Uterus (tissue), 2 donors: ENCODE measurements around the gene VAC14.

Source experiments
- POLR2A ChIP-seq, 2 donors: fragments of 450-650 bp; IDR thresholded peaks; one replicate each; pipeline ENCODE4 v1.6.1; 2016; ENCODE audit warnings: antibody characterized with exemption in 2 of 2, mild to moderate bottlenecking in 1 of 2, moderate library complexity in 1 of 2
- TF ChIP-seq, protein P1 (sequence below), 4 experiments: fragments of 200-600 bp in 2 of 4; fragments of 450-650 bp in 2 of 4; sonication (generic) in 2 of 4; IDR thresholded peaks; one replicate each; pipeline ENCODE4 v1.5.1; 2016 to 2019; ENCODE audit warnings: antibody characterized with exemption in 4 of 4, mild to moderate bottlenecking in 2 of 4, moderate library complexity in 1 of 4

GRCh38 chr16:70734522-70735095, 66.3 kb downstream of the VAC14 start:
- TF ChIP-seq POLR2A (IDR thresholded peaks at IDR 0.05), result no peak
- TF ChIP-seq, protein P1, sequence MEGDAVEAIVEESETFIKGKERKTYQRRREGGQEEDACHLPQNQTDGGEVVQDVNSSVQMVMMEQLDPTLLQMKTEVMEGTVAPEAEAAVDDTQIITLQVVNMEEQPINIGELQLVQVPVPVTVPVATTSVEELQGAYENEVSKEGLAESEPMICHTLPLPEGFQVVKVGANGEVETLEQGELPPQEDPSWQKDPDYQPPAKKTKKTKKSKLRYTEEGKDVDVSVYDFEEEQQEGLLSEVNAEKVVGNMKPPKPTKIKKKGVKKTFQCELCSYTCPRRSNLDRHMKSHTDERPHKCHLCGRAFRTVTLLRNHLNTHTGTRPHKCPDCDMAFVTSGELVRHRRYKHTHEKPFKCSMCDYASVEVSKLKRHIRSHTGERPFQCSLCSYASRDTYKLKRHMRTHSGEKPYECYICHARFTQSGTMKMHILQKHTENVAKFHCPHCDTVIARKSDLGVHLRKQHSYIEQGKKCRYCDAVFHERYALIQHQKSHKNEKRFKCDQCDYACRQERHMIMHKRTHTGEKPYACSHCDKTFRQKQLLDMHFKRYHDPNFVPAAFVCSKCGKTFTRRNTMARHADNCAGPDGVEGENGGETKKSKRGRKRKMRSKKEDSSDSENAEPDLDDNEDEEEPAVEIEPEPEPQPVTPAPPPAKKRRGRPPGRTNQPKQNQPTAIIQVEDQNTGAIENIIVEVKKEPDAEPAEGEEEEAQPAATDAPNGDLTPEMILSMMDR (IDR thresholded peaks at IDR 0.05), result no peak
